Measurements from ENCODE around the gene METTL1. TPM values are rescaled to one million over a fixed set of nuclear protein-coding genes. Genes with fewer than 3 reads are reported as not detected.

METTL1 gene
- total RNA-seq, 4 donors from 2014 or later, result 4.2 to 9.8 (median 5.7) TPM

DNA sequence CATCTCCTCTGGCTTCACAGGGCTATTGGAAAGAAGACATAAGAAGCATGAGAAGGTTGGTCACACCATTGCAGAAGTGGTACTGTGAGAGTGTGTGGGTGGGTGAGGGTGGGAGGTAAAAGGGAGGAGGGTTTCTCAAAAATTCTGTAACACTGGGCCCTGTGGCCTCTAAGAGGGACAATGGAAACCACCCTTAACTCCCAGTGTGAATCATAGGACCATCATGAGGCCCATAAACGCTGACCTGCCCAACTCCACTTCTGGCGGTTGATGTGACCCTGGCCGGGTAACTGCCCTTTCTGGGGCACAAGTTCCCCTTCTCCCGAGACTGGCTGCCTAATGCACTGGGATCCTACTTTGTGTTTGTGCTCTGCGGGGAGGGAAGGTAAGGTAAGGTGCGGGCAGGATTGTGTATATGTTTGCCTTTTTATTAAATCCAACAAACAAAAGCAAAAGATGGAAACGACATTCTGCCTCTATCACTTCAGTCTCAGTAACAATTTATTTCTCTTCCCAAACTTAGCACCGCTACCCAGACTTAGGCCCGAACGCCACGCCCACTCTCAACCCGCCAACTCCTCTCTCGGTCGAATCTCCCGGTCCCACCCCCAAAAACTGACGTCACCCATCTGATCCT lies 551 bp downstream of the METTL1 start:
- Histone ChIP-seq H3K27ac (replicated peaks in 1 of 4) (peak overlapping the region; percentile 90 to 95 (median 94)), H3K4me1 (peaks cover 20 to 38% (median 29%) of the 10 kb centered on the region in 4 donors), H3K9me3 (no peaks in the 10 kb centered on the region), H3K36me3 (peaks cover 0 to 43% (median 23%) of the 10 kb centered on the region in 4 donors), H3K27me3 (peaks cover 0 to 6% (median 0%) of the 10 kb centered on the region in 4 donors), H3K4me3 (peak overlapping the region; percentile 70 to 82 (median 76))
- intact Hi-C loops (cut with DNase I), result no loop called here
- DNase-seq (ENCODE audit: extremely low spot score), result peak; percentile 98
- TF ChIP-seq, protein P1, sequence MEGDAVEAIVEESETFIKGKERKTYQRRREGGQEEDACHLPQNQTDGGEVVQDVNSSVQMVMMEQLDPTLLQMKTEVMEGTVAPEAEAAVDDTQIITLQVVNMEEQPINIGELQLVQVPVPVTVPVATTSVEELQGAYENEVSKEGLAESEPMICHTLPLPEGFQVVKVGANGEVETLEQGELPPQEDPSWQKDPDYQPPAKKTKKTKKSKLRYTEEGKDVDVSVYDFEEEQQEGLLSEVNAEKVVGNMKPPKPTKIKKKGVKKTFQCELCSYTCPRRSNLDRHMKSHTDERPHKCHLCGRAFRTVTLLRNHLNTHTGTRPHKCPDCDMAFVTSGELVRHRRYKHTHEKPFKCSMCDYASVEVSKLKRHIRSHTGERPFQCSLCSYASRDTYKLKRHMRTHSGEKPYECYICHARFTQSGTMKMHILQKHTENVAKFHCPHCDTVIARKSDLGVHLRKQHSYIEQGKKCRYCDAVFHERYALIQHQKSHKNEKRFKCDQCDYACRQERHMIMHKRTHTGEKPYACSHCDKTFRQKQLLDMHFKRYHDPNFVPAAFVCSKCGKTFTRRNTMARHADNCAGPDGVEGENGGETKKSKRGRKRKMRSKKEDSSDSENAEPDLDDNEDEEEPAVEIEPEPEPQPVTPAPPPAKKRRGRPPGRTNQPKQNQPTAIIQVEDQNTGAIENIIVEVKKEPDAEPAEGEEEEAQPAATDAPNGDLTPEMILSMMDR (IDR thresholded peaks at IDR 0.05), result no peak
- TF ChIP-seq EP300 (IDR thresholded peaks at IDR 0.05) (no peak), POLR2A (IDR thresholded peaks at IDR 0.05; ENCODE audit: low read depth) (no peak), POLR2AphosphoS5 (IDR thresholded peaks at IDR 0.05) (no peak)
- WGBS, result 7% methylated on average over 16 of the region's 16 CpGs

DNA sequence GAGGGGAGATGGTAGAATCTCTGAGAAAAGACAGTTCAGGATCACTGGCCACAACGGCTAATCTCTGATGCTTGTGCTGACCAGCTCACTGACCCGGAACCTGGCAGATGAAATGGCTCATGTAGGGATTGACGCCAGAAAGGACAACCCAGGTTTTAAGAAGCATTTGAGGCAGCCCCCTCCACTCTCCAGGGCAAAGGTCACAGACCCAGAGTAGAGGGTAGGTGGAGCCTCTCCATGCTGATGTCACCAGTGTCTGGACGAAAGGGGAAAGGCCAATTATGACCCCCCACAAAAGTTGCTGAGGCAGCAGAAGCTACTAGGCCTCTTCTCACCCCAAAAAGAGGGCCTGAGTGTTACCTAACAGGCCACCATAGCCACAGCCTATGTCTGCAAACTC lies 1.2 kb downstream of the METTL1 start:
- intact Hi-C loops (cut with DNase I), result no loop called here
- WGBS, result 98% methylated on average over 4 of the region's 4 CpGs
- peaks cover 0 to 36% (median 23%) of the 10 kb centered on the region in 4 donors for H3K36me3 ChIP-seq
- DNase-seq (ENCODE audit: extremely low spot score), result no peak
- H3K27me3 ChIP-seq, result peaks cover 0 to 12% (median 4%) of the 10 kb centered on the region in 4 donors
- peak overlapping the region in 3 of 4 donors; percentile 90 to 95 (median 93) for H3K27ac ChIP-seq (replicated peaks in 1 of 4)
- TF ChIP-seq EP300 (IDR thresholded peaks at IDR 0.05) (no peak), POLR2A (IDR thresholded peaks at IDR 0.05; ENCODE audit: low read depth) (no peak), POLR2AphosphoS5 (IDR thresholded peaks at IDR 0.05) (no peak)
- TF ChIP-seq, protein P1 (IDR thresholded peaks at IDR 0.05), result no peak
- H3K9me3 ChIP-seq, result no peaks in the 10 kb centered on the region
- peaks cover 26 to 45% (median 35%) of the 10 kb centered on the region in 4 donors for H3K4me1 ChIP-seq
- no peak overlapping the region for H3K4me3 ChIP-seq

DNA sequence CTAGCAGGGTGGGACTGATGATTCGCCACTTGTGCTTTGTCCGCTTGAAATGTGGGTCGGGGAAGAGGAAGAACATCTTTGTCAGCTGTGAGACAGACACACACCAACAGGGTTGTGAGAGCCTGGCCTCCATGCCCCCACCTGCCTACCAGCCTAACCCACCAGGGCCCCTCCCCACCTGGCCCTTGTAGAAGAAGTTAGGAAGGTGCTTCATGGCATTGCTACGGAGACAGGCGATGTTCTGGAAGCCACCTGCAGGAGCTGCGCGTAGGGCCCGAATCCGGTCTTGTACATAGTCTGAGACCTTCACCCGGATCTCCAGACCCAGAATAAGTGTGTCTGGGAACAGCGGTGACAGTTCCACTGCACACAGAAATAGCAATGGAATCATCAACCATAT lies 2.3 kb downstream of the METTL1 start:
- H3K27ac ChIP-seq (replicated peaks in 1 of 4), result no peak overlapping the region
- DNase-seq (ENCODE audit: extremely low spot score), result no peak
- no peak overlapping the region for H3K4me3 ChIP-seq
- 93% methylated on average over 11 of the region's 11 CpGs for WGBS
- H3K9me3 ChIP-seq, result no peaks in the 10 kb centered on the region
- H3K27me3 ChIP-seq, result peaks cover 0 to 24% (median 15%) of the 10 kb centered on the region in 4 donors
- peaks cover 0 to 28% (median 21%) of the 10 kb centered on the region in 4 donors for H3K36me3 ChIP-seq
- H3K4me1 ChIP-seq, result peaks cover 37 to 56% (median 47%) of the 10 kb centered on the region in 4 donors
- intact Hi-C loops (cut with DNase I), result no loop called here
- TF ChIP-seq POLR2AphosphoS5 (IDR thresholded peaks at IDR 0.05) (no peak), POLR2A (IDR thresholded peaks at IDR 0.05; ENCODE audit: low read depth) (no peak), EP300 (IDR thresholded peaks at IDR 0.05) (no peak)
- TF ChIP-seq, protein P1 (IDR thresholded peaks at IDR 0.05), result no peak

DNA sequence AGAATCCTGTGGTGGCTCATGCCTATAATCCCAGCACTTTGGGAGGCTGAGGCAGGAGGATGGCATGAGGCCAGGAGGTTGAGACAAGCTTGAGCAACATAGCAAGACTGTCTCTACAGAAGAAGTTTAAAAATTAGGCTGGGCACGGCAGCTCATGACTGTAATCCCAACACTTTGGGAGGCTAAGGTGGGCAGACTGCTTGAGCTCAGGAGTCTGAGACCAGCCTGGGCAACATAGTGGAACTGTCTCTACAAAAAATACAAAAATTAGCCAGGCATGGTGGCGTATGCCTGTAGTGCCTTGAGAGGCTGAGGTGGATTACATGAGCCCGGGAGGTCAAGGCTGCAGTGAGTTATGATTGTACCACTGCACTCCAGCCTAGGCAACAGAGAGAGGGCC lies 4.0 kb downstream of the METTL1 start:
- Histone ChIP-seq H3K4me3 (no peak overlapping the region), H3K4me1 (peaks cover 31 to 53% (median 42%) of the 10 kb centered on the region in 4 donors), H3K27me3 (peaks cover 0 to 41% (median 29%) of the 10 kb centered on the region in 4 donors), H3K27ac (replicated peaks in 1 of 4) (no peak overlapping the region), H3K9me3 (no peaks in the 10 kb centered on the region), H3K36me3 (peaks cover 0 to 24% (median 20%) of the 10 kb centered on the region in 4 donors)
- intact Hi-C loops (cut with DNase I), result no loop called here
- WGBS, result 94% methylated on average over 3 of the region's 3 CpGs
- DNase-seq (ENCODE audit: extremely low spot score), result no peak
- TF ChIP-seq POLR2A (IDR thresholded peaks at IDR 0.05; ENCODE audit: low read depth) (no peak), POLR2AphosphoS5 (IDR thresholded peaks at IDR 0.05) (no peak), EP300 (IDR thresholded peaks at IDR 0.05) (no peak)
- TF ChIP-seq, protein P1 (IDR thresholded peaks at IDR 0.05), result no peak

Data from esophagus muscularis mucosa (tissue), 4 donors.